ENCODE results near the gene CEMIP.
"Not testable (repeated sequence)": the region's sequence is repeated elsewhere in the genome, so short reads cannot be mapped to it uniquely, and the experiment has no call there.

The CEMIP gene

GRCh38 chr15:80758130-80758745 is 20.9 kb upstream of the CEMIP start:
- DNase-seq (ENCODE audit: low read depth), result no peak

- no peak for DNase-seq (ENCODE audit: low read depth)
These were observed 18.2 kb upstream of the CEMIP start for GRCh38 chr15:80760960-80761359.

DNA sequence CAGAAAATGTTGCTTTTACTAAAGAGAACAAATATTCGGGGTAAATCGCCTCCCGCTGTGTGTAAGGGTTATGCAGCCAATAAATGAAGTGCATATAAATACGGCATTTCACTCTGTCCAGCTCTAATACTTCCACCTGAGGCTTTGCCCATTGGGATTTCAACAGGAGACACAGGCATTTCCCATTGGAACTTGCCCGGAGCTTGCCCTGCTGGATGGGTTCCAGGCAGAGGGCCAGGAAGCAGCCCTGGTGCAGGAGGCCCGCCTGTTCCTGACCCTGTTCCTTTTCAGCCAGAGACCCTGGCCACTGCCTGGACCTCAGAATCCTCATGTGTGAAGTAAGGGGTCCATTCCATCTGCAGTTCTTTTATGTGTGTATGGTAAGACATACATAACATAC is 17.4 kb upstream of the CEMIP start:
- no peak for DNase-seq (ENCODE audit: low read depth)

GRCh38 chr15:80763235-80763634 is 15.9 kb upstream of the CEMIP start:
- not testable (repeated sequence) for DNase-seq (ENCODE audit: low read depth)

DNA sequence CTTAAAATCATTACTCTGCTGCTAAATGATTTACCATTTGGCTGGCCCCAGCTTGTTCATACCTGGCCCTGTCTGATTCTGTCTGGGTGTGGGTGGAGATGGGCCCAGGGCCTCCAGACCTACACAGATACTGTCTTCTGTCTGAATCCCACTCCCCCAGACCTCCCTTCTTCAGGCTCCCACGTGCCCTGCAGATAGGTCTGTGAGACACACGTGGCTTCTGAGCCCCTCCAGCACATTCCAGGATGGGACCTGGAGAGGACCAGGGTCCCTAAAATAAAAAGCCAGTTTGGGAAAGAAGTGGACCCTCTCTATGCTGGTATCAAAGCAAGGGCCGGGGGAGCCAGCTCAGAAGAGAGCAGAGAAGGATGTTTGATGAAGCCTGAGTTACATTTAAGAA is 14.6 kb upstream of the CEMIP start:
- DNase-seq (ENCODE audit: low read depth), result no peak

DNA sequence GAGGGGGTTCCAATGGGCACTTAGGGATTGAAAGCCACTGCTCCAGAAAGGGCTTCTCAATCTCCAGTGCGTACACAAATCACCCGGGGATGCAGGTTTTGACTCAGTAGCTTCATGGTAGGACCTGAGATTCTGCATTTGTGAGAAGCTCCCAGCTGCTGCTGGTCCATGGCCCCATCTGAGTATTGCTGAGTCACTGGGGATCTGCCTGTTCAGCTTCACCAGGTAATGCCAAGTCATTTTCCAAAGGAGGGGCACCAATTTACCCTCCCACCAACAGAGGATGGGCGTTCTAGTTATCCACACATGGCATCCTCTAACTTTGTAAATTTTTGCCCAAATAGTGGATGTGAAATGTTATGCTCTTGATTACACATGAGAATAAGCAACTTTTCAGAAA is 12.9 kb upstream of the CEMIP start:
- no peak for DNase-seq (ENCODE audit: low read depth)

- no peak for DNase-seq (ENCODE audit: low read depth)
These were observed 11.0 kb upstream of the CEMIP start for GRCh38 chr15:80768158-80768557.

- no peak for DNase-seq (ENCODE audit: low read depth)
These were observed 9.9 kb upstream of the CEMIP start for GRCh38 chr15:80769153-80769828.

GRCh38 chr15:80769829-80770705 is 9.1 kb upstream of the CEMIP start:
- DNase-seq (ENCODE audit: low read depth), result no peak

- DNase-seq (ENCODE audit: low read depth), result no peak
These were observed 6.0 kb upstream of the CEMIP start for GRCh38 chr15:80773122-80773551.

- DNase-seq (ENCODE audit: low read depth), result no peak
These were observed 5.3 kb upstream of the CEMIP start for GRCh38 chr15:80773792-80774352.

GRCh38 chr15:80774486-80774885 is 4.7 kb upstream of the CEMIP start:
- DNase-seq (ENCODE audit: low read depth), result no peak

- DNase-seq (ENCODE audit: low read depth), result no peak
These were observed 3.8 kb upstream of the CEMIP start for GRCh38 chr15:80775338-80775737.

DNA sequence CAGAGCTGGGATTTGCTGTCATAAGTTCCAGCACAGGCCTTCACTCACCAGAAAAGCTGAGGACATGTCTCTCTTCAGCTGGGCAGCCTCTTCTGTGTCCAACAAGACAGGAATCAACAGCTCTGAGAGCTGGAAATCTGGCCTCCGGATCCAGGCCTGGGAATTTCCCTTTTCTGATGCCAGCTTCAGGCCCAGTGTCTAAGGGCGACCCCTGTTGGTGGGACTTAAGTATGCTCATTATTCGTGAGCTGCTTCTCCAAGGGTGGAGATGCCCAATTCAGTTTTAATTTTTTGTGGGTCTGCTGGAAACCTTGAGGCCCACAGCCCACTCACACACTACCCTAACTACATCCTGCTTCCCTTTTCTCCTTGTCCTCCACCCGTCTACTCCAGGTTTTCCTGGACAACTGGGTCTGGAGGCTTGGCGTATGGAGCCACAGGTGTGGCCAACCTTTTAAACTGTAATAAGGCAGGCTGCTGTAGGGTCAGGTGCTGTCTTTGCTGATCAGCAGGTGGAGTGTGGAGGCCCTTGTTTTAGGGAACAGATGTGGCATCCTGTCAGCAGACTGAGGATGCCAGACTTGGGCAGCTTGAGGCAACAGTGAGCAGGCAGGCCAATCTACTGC is 2.6 kb upstream of the CEMIP start:
- peak; percentile 50 for DNase-seq (ENCODE audit: low read depth)

DNA sequence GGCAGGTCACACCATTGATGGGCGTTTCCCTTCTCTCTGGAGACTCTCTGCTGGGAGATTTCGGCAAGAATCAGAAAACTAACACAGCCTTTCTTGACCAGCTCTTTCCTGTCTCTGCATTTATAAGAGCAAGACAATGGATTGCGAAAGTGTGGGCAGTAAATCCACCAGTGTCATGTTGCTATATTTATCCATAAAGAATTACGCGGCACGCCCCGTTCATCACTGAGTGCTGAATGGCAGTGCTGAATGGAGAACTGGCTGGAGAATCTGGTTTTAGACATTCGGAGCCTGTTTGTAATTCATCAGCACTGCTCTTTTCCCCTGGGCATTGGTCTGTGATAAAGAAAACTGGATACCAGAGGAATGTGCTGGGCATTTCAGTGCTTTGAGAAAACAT is 2.0 kb upstream of the CEMIP start:
- DNase-seq (ENCODE audit: low read depth), result no peak

DNA sequence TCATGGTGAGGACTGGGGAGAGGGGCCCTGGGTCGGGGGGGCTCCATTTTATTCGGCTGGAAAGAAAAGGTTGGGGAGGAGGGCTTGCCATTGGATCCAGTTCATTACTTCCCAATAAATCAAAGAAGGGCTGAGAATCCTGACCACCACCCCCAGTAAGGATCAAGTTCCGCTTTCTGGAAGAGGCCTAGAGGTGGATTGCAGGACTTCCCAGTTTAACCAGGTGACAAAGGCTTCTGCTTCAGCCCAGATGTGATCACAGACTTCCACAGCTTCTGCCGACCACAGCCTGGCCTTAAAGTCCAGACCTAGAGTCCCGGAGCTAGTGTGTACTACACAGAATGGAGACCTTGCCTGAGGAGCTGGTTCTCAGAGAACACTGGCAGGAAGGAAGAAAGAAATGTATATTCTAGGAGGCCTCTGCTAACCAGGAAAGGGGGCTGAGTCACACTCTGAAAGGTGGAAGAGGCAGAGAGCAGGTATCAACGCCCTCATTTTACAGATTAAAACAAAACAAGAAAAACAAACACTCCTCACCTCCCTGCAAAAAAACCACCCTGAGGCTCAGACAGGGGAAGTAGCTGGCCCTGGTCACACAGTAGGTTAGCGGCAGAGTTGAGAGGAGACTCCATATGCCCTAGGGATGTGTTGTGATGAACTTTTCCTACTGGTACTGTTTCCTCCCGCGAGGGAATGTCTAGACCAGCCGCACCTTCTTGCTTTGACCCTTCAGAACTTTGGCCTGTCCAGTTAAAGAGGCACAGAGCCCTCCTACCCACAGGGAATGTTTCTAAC is 1.1 kb upstream of the CEMIP start:
- DNase-seq (ENCODE audit: low read depth), result no peak

GRCh38 chr15:80778621-80778963 is 578 bp upstream of the CEMIP start:
- DNase-seq (ENCODE audit: low read depth), result no peak

DNA sequence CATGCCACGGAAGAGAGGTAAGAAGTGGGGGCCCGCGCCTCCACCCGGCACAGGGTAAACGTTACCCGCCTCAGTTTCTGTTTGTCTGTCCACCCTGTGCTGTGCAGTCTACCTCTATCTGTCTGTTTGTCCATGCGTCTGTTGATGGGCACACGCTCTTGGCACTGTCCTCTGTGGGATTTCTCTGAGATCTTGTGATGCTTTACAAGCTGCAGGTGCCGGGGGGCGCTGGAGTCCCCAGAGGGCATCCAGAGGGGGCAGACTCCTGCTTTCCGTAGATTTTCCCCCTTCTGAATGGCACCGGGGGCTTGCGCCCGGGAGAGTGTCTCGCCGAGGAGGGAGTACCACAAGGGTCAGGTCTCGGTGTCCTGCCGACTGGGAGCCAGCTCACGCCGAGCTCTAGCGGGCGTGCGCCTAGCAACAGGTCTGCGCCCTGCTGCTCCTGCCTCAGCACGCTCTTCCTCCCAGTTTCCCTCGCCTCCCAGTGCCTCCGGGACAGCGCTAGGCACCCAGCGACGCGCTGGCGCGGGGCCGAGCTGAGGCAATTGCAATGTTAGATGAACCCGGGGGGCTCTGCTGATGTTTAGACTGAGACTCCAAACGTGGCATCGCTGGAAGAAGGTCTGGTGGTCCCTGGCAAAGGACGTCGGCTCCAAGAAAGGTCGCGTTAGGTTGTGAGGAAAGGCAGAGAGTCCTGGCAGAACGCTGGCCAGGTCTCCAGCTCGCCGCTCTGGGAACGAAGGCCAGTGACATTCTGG is 667 bp downstream of the CEMIP start:
- DNase-seq (ENCODE audit: low read depth), result no peak

- no peak for DNase-seq (ENCODE audit: low read depth)
These were observed 1.4 kb downstream of the CEMIP start for GRCh38 chr15:80780416-80781221.

GRCh38 chr15:80783260-80783659 is 4.1 kb downstream of the CEMIP start:
- DNase-seq (ENCODE audit: low read depth), result no peak

Data from activated T-cell treated with anti-CD3 and anti-CD28 coated beads for 1 hour (primary cell).